Spleen (tissue), 7 donors: ENCODE data around the gene SLC46A3.

ENCODE experiments used
- POLR2A ChIP-seq, 3 donors: fragments of 450-650 bp; IDR thresholded peaks; one replicate each; pipeline ENCODE4 v1.5.1; 2017; ENCODE audit warnings: antibody characterized with exemption in 3 of 3, mild to moderate bottlenecking in 1 of 3
- POLR2AphosphoS5 ChIP-seq, 3 donors: sonication (generic); formaldehyde crosslinking; IDR thresholded peaks; one replicate each; pipeline ENCODE4 v1.5.1; 2017; ENCODE audit warnings: antibody characterized with exemption in 3 of 3
- TF ChIP-seq, protein P1 (sequence below), 11 experiments: fragments of 200-600 bp in 7 of 11; fragments of 450-650 bp in 4 of 11; sonication (generic) in 4 of 11; IDR thresholded peaks in 8 of 11; conservative IDR thresholded peaks in 3 of 11; 1 replicate in 7 of 11; 2 replicates in 4 of 11; pipeline versions ENCODE4 v1.4.0 to v1.8.0; 2016 to 2021; ENCODE audit warnings: antibody characterized with exemption in 11 of 11, inconsistent platforms in 4 of 11, mild to moderate bottlenecking in 1 of 11
- donor health status: DM: no; HTN: no; CAD: no; lungs with moderate emphysema.
- donor health status: DM: no; HTN: no; CAD: no.
- donor health status: DM: no; HTN: no; CAD: no.

DNA sequence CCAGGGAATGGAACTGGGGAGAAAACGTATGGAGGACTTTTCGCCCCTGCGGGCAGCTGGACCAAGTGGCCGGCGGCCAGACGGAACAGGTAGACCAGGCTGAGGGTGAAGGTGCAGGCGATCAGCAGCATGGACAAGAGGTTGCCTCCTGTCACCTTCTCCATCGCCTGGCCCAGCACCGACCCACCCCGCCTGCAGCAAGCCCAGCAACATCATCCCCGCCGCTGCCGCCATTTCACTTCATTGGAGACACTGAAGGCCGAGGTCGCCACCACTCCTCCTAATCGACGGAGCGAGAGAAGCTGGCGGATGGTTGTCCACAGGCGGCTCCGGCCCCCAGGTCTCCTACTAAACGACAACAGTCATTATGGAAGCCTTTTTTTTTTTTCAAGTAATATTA, 5.0 kb upstream of the SLC46A3 start:
- TF ChIP-seq, protein P1, sequence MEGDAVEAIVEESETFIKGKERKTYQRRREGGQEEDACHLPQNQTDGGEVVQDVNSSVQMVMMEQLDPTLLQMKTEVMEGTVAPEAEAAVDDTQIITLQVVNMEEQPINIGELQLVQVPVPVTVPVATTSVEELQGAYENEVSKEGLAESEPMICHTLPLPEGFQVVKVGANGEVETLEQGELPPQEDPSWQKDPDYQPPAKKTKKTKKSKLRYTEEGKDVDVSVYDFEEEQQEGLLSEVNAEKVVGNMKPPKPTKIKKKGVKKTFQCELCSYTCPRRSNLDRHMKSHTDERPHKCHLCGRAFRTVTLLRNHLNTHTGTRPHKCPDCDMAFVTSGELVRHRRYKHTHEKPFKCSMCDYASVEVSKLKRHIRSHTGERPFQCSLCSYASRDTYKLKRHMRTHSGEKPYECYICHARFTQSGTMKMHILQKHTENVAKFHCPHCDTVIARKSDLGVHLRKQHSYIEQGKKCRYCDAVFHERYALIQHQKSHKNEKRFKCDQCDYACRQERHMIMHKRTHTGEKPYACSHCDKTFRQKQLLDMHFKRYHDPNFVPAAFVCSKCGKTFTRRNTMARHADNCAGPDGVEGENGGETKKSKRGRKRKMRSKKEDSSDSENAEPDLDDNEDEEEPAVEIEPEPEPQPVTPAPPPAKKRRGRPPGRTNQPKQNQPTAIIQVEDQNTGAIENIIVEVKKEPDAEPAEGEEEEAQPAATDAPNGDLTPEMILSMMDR (IDR thresholded peaks at IDR 0.05 in 8 of 11, conservative IDR thresholded peaks at IDR 0.05 in 3 of 11), result no peak
- TF ChIP-seq POLR2A (IDR thresholded peaks at IDR 0.05), result no peak
- TF ChIP-seq POLR2AphosphoS5 (IDR thresholded peaks at IDR 0.05), result no peak
